A549 (cell line): ENCODE measurements around the gene CTIF. TPM values are rescaled to one million over a fixed set of nuclear protein-coding genes. Genes with fewer than 3 reads are reported as not detected.

ENCODE experiments used
- ATAC-seq, 2 experiments: fragments of 200-7000 bp in 1 of 2; fragments of >200 bp in 1 of 2; cut with Nextera tagmentation in 1 of 2; cut with Tn5 transposase in 1 of 2; 3 replicates each; pipeline versions ENCODE4 v1.8.0 to v1.9.1; 2018 to 2020; ENCODE audit warnings: mild to moderate bottlenecking in 1 of 2, moderate library complexity in 1 of 2
- CTCF ChIA-PET: fragments of 300-600 bp; sonication (Branson Sonifier 250); formaldehyde crosslinking; extraction: SDS; loops from one replicate; lab custom pipeline; 2021; ENCODE audit warnings: antibody characterized with exemption, inconsistent platforms; lab: Yijun Ruan, JAX
- POLR2A ChIA-PET: fragments of 350-600 bp; formaldehyde crosslinking; extraction: SDS; loops from one replicate; lab custom pipeline; 2021; ENCODE audit warnings: antibody characterized with exemption, inconsistent platforms; lab: Yijun Ruan, JAX
- DNase-seq, 2 experiments: peaks; one replicate each; pipeline versions ENCODE4 v3.0.0 to v3.0.0-alpha.2; 2011 to 2016; ENCODE audit warnings: low read depth in 1 of 2, low spot score in 1 of 2
- FAIRE-seq: peaks from 2 replicates; lab custom pipeline; 2011; peaks lifted over from hg19 to GRCh38; lab: Jason Lieb, UNC
- H3K27ac ChIP-seq, 2 experiments: fragments of >200 bp; sonication (Bioruptor Twin); formaldehyde crosslinking; 3 replicates each; pipeline ENCODE4 v1.5.1; 2016 to 2017
- H3K4me1 ChIP-seq: fragments of >200 bp; sonication (Bioruptor Twin); formaldehyde crosslinking; 3 replicates; pipeline ENCODE4 v1.6.1; 2016
- H3K4me2 ChIP-seq: fragments of >200 bp; sonication (Bioruptor Twin); formaldehyde crosslinking; 3 replicates; pipeline ENCODE4 v1.6.1; 2016
- H3K4me3 ChIP-seq: fragments of >200 bp; sonication (Bioruptor Twin); formaldehyde crosslinking; 3 replicates; pipeline ENCODE4 v1.5.1; 2016
- H3K9me3 ChIP-seq: fragments of >200 bp; sonication (Bioruptor Twin); formaldehyde crosslinking; 3 replicates; pipeline ENCODE4 v1.6.1; 2016
- BHLHE40 ChIP-seq: IDR thresholded peaks from 2 replicates; pipeline ENCODE4 v1.6.1; 2012; ENCODE audit warnings: low read depth, low read length, inconsistent platforms
- CEBPB ChIP-seq, 2 experiments: fragments of >200 bp in 1 of 2; sonication (Bioruptor Twin) in 1 of 2; formaldehyde crosslinking in 1 of 2; IDR thresholded peaks; 2 replicates each; pipeline ENCODE4 v1.6.1; 2012 to 2016
- EHF ChIP-seq: fragments of 250-450 bp; sonication (Bioruptor Pico); IDR thresholded peaks from 2 replicates; pipeline ENCODE4 v1.5.0; 2020; ENCODE audit warnings: mild to moderate bottlenecking
- EP300 ChIP-seq, 2 experiments: fragments of >200 bp; sonication (Bioruptor Twin); formaldehyde crosslinking; IDR thresholded peaks; 2 replicates in 1 of 2; 3 replicates in 1 of 2; pipeline ENCODE4 v1.6.1; 2016 to 2017
- ESRRA ChIP-seq: fragments of 150-350 bp; IDR thresholded peaks from 2 replicates; pipeline ENCODE4 v1.6.1; 2014; ENCODE audit warnings: mild to moderate bottlenecking, low read length, borderline replicate concordance
- FOSB ChIP-seq: fragments of 250-450 bp; sonication (Bioruptor Pico); IDR thresholded peaks from 2 replicates; pipeline ENCODE4 v1.5.0; 2020; ENCODE audit warnings: mild to moderate bottlenecking, moderate library complexity
- GATA3 ChIP-seq: IDR thresholded peaks from 2 replicates; pipeline ENCODE4 v1.6.1; 2012; ENCODE audit warnings: borderline replicate concordance
- HES2 ChIP-seq: fragments of >200 bp; sonication (Bioruptor Twin); formaldehyde crosslinking; IDR thresholded peaks from 2 replicates; pipeline ENCODE4 v1.6.1; 2016
- HMGXB4 ChIP-seq: fragments of 250-450 bp; sonication (Bioruptor Pico); IDR thresholded peaks from 2 replicates; pipeline ENCODE4 v1.5.0; 2021; ENCODE audit warnings: mild to moderate bottlenecking, moderate library complexity, borderline replicate concordance
- HOXB5 ChIP-seq: fragments of 250-450 bp; sonication (Bioruptor Pico); IDR thresholded peaks from 2 replicates; pipeline ENCODE4 v1.5.0; 2020; ENCODE audit warnings: mild to moderate bottlenecking, moderate library complexity
- JUN ChIP-seq, 2 experiments: fragments of >200 bp; sonication (Bioruptor Twin); formaldehyde crosslinking; IDR thresholded peaks; 2 replicates in 1 of 2; 3 replicates in 1 of 2; pipeline ENCODE4 v1.6.1; 2016 to 2017
- NPAS2 ChIP-seq: fragments of 250-450 bp; sonication (Bioruptor Pico); IDR thresholded peaks from 2 replicates; pipeline ENCODE4 v1.8.0; 2022; ENCODE audit warnings: mild to moderate bottlenecking, moderate library complexity, borderline replicate concordance
- SMC3 ChIP-seq: fragments of >200 bp; sonication (Bioruptor Twin); formaldehyde crosslinking; IDR thresholded peaks from 3 replicates; pipeline ENCODE4 v1.6.1; 2018; ENCODE audit warnings: inconsistent platforms
- ZFP36 ChIP-seq: fragments of 450-650 bp; IDR thresholded peaks from 2 replicates; pipeline ENCODE4 v1.6.1; 2014; ENCODE audit warnings: borderline replicate concordance; ENCODE audit not compliant: partially characterized antibody
- ZNF302 ChIP-seq: fragments of 250-450 bp; sonication (Bioruptor Pico); IDR thresholded peaks from 2 replicates; pipeline ENCODE4 v1.9.0; 2021; ENCODE audit warnings: inconsistent platforms, mild to moderate bottlenecking, moderate library complexity
- ZSCAN20 ChIP-seq: fragments of 250-450 bp; sonication (Bioruptor Pico); IDR thresholded peaks from 2 replicates; pipeline ENCODE4 v1.8.0; 2022; ENCODE audit warnings: mild to moderate bottlenecking, moderate library complexity
- WGBS: methylation state at CpG from one replicate; pipeline ENCODE4 v1.1.6; 2017; ENCODE audit errors: missing lambda C conversion rate; 5-methylcytosine and 5-hydroxymethylcytosine counted together
- polyA plus RNA-seq, 4 experiments: library from polyadenylated mRNA; depleted of rRNA in 3 of 4; stranded (reverse); fragments of >200 nt; fragmentation: RNase III in 1 of 4; extraction: RNeasy Plus Mini Kit Qiagen cat#74134 plus additional on column Dnase treatment in 1 of 4; gene quantifications; 2 replicates in 3 of 4; 3 replicates in 1 of 4; pipeline ENCODE4 v1.2.3, GENCODE V29; 2011 to 2017
- TF ChIP-seq, protein P1 (sequence below): IDR thresholded peaks from 2 replicates; pipeline ENCODE4 v1.6.1; 2012; ENCODE audit warnings: low read depth, borderline replicate concordance
- TF ChIP-seq, protein P2 (sequence below): fragments of >200 bp; sonication (Bioruptor Twin); formaldehyde crosslinking; IDR thresholded peaks from 3 replicates; pipeline ENCODE4 v1.5.1; 2016
- TF ChIP-seq, protein P3 (sequence below): fragments of 450-650 bp; IDR thresholded peaks from 2 replicates; pipeline ENCODE4 v1.6.1; 2014; ENCODE audit warnings: antibody characterized with exemption

The CTIF gene
- polyA plus RNA-seq, 2 of the 4 experiments (the other 2 are of a cell fraction), result 17.0 to 24.7 TPM

DNA sequence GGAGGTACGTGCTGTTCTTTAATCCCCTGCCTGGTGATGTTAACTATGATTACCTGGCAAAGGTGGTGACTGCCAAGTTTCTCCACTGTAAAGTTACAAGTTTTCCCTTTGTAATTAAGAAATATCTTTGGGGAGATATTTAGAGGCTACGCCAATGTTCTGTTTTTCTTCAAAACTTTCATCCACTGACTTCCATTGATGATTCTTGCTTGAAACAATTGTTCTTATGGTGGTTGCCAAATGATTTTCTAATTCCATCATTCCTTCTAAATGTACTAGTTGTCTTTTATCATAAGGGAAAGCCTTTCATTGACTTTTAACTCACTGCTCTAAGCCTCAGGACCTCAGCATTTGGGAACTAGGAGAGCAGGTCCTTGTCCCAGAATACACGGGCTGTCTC is 206.5 kb downstream of the CTIF start:
- no peak overlapping the region for H3K4me3 ChIP-seq
- CTCF ChIA-PET, result no interaction called here
- TF ChIP-seq CEBPB (IDR thresholded peaks at IDR 0.05) (no peak), FOSB (CRISPR knock-in tag) (no peak), ESRRA (no peak), ZNF302 (no peak), EHF (CRISPR knock-in tag) (no peak), ZFP36 (no peak), JUN (IDR thresholded peaks at IDR 0.05) (no peak), SMC3 (no peak), BHLHE40 (no peak), EP300 (IDR thresholded peaks at IDR 0.05) (no peak), GATA3 (no peak), HES2 (no peak), HMGXB4 (CRISPR knock-in tag) (no peak), HOXB5 (no peak)
- TF ChIP-seq, protein P1, sequence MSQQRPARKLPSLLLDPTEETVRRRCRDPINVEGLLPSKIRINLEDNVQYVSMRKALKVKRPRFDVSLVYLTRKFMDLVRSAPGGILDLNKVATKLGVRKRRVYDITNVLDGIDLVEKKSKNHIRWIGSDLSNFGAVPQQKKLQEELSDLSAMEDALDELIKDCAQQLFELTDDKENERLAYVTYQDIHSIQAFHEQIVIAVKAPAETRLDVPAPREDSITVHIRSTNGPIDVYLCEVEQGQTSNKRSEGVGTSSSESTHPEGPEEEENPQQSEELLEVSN, result no peak
- TF ChIP-seq, protein P2, sequence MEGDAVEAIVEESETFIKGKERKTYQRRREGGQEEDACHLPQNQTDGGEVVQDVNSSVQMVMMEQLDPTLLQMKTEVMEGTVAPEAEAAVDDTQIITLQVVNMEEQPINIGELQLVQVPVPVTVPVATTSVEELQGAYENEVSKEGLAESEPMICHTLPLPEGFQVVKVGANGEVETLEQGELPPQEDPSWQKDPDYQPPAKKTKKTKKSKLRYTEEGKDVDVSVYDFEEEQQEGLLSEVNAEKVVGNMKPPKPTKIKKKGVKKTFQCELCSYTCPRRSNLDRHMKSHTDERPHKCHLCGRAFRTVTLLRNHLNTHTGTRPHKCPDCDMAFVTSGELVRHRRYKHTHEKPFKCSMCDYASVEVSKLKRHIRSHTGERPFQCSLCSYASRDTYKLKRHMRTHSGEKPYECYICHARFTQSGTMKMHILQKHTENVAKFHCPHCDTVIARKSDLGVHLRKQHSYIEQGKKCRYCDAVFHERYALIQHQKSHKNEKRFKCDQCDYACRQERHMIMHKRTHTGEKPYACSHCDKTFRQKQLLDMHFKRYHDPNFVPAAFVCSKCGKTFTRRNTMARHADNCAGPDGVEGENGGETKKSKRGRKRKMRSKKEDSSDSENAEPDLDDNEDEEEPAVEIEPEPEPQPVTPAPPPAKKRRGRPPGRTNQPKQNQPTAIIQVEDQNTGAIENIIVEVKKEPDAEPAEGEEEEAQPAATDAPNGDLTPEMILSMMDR, result no peak
- TF ChIP-seq, protein P3, sequence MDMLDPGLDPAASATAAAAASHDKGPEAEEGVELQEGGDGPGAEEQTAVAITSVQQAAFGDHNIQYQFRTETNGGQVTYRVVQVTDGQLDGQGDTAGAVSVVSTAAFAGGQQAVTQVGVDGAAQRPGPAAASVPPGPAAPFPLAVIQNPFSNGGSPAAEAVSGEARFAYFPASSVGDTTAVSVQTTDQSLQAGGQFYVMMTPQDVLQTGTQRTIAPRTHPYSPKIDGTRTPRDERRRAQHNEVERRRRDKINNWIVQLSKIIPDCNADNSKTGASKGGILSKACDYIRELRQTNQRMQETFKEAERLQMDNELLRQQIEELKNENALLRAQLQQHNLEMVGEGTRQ, result no peak
- TF ChIP-seq, all 56 proteins: peak for 0
- FAIRE-seq (no peak), ATAC-seq (no peak), DNase-seq (no peak)
- 82% methylated on average over 3 of the region's 3 CpGs for WGBS
- no peak overlapping the region for H3K27ac ChIP-seq
- no peaks in the 10 kb centered on the region for H3K9me3 ChIP-seq
- no peaks in the 10 kb centered on the region for H3K4me1 ChIP-seq
- H3K4me2 ChIP-seq, result no peak overlapping the region
- POLR2A ChIA-PET, result no interaction called here

- H3K4me1 ChIP-seq, result no peaks in the 10 kb centered on the region
- TF ChIP-seq NPAS2 (CRISPR knock-in tag) (no peak), ZSCAN20 (CRISPR knock-in tag) (no peak)
- CTCF ChIA-PET, result no interaction called here
- H3K9me3 ChIP-seq, result no peaks in the 10 kb centered on the region
- ATAC-seq (no peak), FAIRE-seq (no peak), DNase-seq (no peak)
- POLR2A ChIA-PET, result no interaction called here
- 93% methylated on average over 13 of the region's 13 CpGs for WGBS
- no peak overlapping the region for H3K4me2 ChIP-seq
- no peak overlapping the region for H3K4me3 ChIP-seq
- no peak overlapping the region for H3K27ac ChIP-seq
Observed at GRCh38 chr18:48749768-48750167, 210.9 kb downstream of the CTIF start.
